Activated naive CD4-positive, alpha-beta T cell treated with anti-CD3 and anti-CD28 coated beads for 36 hours (primary cell): ENCODE data around the gene GGTA1. TPM values are rescaled to one million over a fixed set of nuclear protein-coding genes. Genes with fewer than 3 reads are reported as not detected.

ENCODE experiments used
- CTCF ChIA-PET: fragments of 350-600 bp; sonication (Branson Sonifier 250); formaldehyde crosslinking; loops from one replicate; lab custom pipeline; 2021; ENCODE audit warnings: antibody characterized with exemption; lab: Charles Lee
- DNase-seq: peaks from one replicate; pipeline ENCODE4 v3.0.0-alpha.2; 2020
- H3K27ac Mint-ChIP-seq: one replicate; pipeline ENCODE4 v1.8.0; 2021; ENCODE audit warnings: mild to moderate bottlenecking, mixed read lengths
- H3K27me3 Mint-ChIP-seq: one replicate; pipeline ENCODE4 v1.8.0; 2021; ENCODE audit warnings: low read depth, mixed read lengths
- H3K36me3 Mint-ChIP-seq: one replicate; pipeline ENCODE4 v1.8.0; 2021; ENCODE audit warnings: low read depth, mixed read lengths
- H3K4me1 Mint-ChIP-seq: one replicate; pipeline ENCODE4 v1.8.0; 2021; ENCODE audit warnings: low read depth, mixed read lengths
- H3K4me3 Mint-ChIP-seq: one replicate; pipeline ENCODE4 v1.8.0; 2021; ENCODE audit warnings: mild to moderate bottlenecking, moderate library complexity, mixed read lengths
- H3K9me3 Mint-ChIP-seq: one replicate; pipeline ENCODE4 v1.8.0; 2021; ENCODE audit warnings: mixed read lengths
- intact Hi-C: fragments of 100-400 bp; cut with micrococcal nuclease; formaldehyde crosslinking; loops from one replicate; pipeline ENCODE4 v1.15.1; 2023
- total RNA-seq, 2 experiments: library from RNA; stranded (reverse); gene quantifications; one replicate each; pipeline ENCODE4 v1.2.3, GENCODE V29; 2021

The GGTA1 gene
- total RNA-seq = not detected

DNA sequence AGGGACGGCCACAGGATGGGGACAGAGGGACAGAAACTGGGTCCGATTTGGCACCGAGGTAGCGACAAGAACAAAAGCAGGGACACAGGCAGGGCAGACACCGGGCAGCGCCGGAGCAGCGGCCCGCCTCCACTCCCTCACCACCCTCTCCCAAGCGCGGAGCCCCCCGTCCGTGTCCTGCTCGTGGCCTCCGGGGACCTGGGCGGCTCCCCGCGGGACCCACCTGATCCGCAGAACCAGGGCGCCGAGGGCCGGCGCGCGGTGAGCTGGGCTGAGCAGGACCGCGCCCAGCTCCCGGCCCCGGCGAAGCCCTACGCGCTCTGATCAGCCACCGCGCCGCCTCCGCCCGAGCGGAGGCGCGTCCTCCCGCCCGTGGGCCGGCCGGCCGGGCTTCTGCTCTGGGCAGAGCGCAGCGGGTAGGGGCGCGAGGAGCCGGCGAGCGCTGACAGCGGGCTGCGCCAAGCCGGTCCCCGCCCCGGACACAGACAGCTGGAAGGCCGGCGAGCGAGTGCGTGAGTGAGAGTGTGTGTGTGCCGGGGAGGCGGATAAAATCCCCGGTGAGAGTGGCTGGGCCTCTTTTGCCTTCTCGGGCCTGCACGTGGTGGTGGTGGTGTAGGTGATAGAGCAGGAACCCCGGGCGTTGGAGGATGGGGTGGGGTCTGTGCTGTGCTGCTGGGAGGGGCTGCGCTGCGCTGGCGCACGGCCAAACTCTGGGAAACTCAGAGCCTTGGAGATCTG lies at the start of gene GGTA1:
Gene GGTA1, minus strand, starts transcription at position 418 of the 738 bp plus-strand sequence. CDS start 31,922 bp downstream, outside the sequence.
- no peaks in the 10 kb centered on the region for H3K36me3 Mint-ChIP-seq
- H3K27me3 Mint-ChIP-seq = peaks cover 51% of the 10 kb centered on the region
- DNase-seq = peak; percentile 22
- CTCF ChIA-PET = interaction anchor here (0.7 to 2.0 kb wide), 2 partner anchors 104 to 180 kb away, joined by 3 to 8 read pairs; no protein-coding TSS in a partner anchor
- H3K4me1 Mint-ChIP-seq = peaks cover 19% of the 10 kb centered on the region
- H3K27ac Mint-ChIP-seq = no peak within 1 kb of the TSS
- intact Hi-C loops = loop anchor here (10.0 kb wide), 2 partner anchors 55 to 175 kb away; no protein-coding TSS in a partner anchor
- H3K4me3 Mint-ChIP-seq = peak within 1 kb of the TSS; percentile 60
- peaks cover 4% of the 10 kb centered on the region for H3K9me3 Mint-ChIP-seq

DNA sequence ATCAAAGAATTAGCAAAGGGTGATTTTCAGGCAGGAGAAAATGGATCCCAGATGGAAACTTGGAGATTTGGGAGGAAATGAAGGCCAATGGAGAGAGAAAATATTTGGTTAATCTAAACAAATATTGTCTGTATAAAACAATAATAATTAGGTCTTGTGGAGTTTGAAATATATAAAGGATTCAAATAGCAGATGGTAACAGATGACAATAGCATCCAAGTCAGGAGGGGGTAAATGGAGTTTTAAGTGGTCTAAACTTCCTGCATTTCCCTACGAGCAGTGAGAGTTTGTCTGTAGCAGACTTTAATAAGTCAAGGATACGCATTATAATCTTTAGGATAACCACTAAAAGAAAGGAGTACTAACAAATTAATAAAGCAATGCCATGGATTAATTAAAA lies 49.0 kb upstream of the GGTA1 start:
- peaks cover 33% of the 10 kb centered on the region for H3K27me3 Mint-ChIP-seq
- no peaks in the 10 kb centered on the region for H3K9me3 Mint-ChIP-seq
- H3K4me1 Mint-ChIP-seq = peaks cover 2% of the 10 kb centered on the region
- DNase-seq = no peak
- H3K27ac Mint-ChIP-seq = no peak overlapping the region
- CTCF ChIA-PET = interaction anchor here (0.6 kb wide), 1 partner anchor 465 kb away, joined by 3 read pairs; no protein-coding TSS in a partner anchor
- intact Hi-C loops = loop anchor here (10.0 kb wide), 1 partner anchor 576 kb away; no protein-coding TSS in a partner anchor
- H3K36me3 Mint-ChIP-seq = no peaks in the 10 kb centered on the region
- no peak overlapping the region for H3K4me3 Mint-ChIP-seq

DNA sequence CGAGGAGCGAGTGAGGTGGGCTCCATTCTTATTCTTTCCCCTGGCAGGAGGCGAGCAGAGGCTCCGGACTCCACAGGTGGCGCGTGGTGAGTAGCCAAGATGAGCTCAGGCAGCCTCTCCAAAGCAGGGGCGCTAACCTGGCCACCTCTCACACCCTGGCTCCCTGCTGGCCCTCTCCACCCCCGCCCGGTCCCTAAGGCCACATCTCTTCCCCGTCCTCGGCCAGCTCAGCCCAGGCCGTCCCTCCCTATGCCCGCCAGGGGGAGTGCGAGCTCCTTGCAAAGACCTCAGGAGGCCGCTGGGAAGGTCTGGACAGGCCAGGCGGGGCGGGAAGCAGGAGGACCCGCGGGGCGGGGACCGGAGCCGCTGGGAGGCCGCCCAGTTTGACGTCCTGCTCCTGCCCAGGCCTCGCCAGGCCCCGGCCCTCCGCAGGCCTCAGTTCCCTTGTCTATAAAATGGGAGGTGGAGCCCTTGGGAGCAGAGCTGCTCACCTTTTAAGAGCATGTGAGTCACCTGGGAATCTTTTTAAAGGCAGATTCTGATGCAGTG lies 46.3 kb upstream of the GGTA1 start:
- Mint-ChIP-seq H3K27me3 (peaks cover 27% of the 10 kb centered on the region), H3K36me3 (no peaks in the 10 kb centered on the region), H3K27ac (no peak overlapping the region), H3K4me3 (no peak overlapping the region), H3K4me1 (peaks cover under 1% of the 10 kb centered on the region), H3K9me3 (no peaks in the 10 kb centered on the region)
- CTCF ChIA-PET = interaction anchor here (0.6 to 2.4 kb wide), 14 partner anchors 9 to 150 kb away, joined by 3 to 20 read pairs (median 3); no protein-coding TSS in a partner anchor
- peak; percentile 80 for DNase-seq
- intact Hi-C loops = loop anchor here (1.0 to 10.0 kb wide), 3 partner anchors 141 to 579 kb away; no protein-coding TSS in a partner anchor

DNA sequence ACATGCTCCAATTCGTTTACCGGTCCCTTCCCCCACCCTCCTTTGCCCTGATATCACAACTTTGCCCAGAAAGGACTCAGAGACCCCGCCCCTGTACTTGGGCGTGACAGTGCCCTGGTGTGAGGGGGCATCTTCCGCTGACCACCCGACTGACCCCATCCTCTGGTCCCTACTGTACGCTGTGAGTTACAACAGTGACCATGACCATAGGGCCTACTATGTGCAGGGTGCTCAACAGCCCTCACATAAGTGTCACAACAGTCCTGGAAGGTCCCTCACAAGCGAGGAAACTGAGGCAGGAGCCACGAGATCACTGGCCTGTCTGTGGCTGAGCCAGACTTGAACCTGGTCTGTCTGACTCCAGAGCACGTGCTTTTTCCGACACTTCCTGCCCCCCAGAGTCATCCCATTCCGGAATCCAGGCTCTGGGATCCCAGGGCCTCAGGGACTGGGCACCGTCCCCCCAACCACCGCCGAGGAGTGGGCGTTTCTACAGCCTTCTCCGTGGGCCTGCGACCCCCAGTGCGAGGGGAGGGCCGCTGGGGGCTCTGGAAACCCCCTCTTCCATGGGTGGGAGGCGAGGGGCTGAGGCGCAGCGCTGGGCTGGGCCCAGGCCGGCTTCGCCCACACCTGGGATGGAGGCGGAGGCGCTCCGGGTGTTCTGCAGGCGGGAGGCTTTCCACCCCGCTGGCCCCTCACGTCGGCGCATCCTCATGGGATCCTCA lies 45.7 kb upstream of the GGTA1 start:
- H3K4me3 Mint-ChIP-seq = no peak overlapping the region
- DNase-seq = no peak
- intact Hi-C loops = loop anchor here (10.0 kb wide), 1 partner anchor 579 kb away; no protein-coding TSS in a partner anchor
- peaks cover 24% of the 10 kb centered on the region for H3K27me3 Mint-ChIP-seq
- no peaks in the 10 kb centered on the region for H3K4me1 Mint-ChIP-seq
- H3K27ac Mint-ChIP-seq = no peak overlapping the region
- H3K9me3 Mint-ChIP-seq = no peaks in the 10 kb centered on the region
- CTCF ChIA-PET = interaction anchor here (0.6 to 2.4 kb wide), 13 partner anchors 9 to 151 kb away, joined by 3 to 20 read pairs (median 3); no protein-coding TSS in a partner anchor
- H3K36me3 Mint-ChIP-seq = no peaks in the 10 kb centered on the region

GRCh38 chr9:121542025-121542424 lies 42.4 kb upstream of the GGTA1 start:
- Mint-ChIP-seq H3K9me3 (no peaks in the 10 kb centered on the region), H3K27ac (no peak overlapping the region), H3K36me3 (no peaks in the 10 kb centered on the region), H3K4me3 (no peak overlapping the region), H3K27me3 (peaks cover 12% of the 10 kb centered on the region), H3K4me1 (no peaks in the 10 kb centered on the region)
- CTCF ChIA-PET = no interaction called here
- no peak for DNase-seq
- intact Hi-C loops = loop anchor here (10.0 kb wide), 1 partner anchor 583 kb away; no protein-coding TSS in a partner anchor

- H3K27me3 Mint-ChIP-seq = peaks cover 6% of the 10 kb centered on the region
- no peak for DNase-seq
- no peak overlapping the region for H3K27ac Mint-ChIP-seq
- no peaks in the 10 kb centered on the region for H3K36me3 Mint-ChIP-seq
- H3K4me1 Mint-ChIP-seq = no peaks in the 10 kb centered on the region
- no peak overlapping the region for H3K4me3 Mint-ChIP-seq
- no peaks in the 10 kb centered on the region for H3K9me3 Mint-ChIP-seq
- intact Hi-C loops = loop anchor here (10.0 kb wide), 1 partner anchor 584 kb away; no protein-coding TSS in a partner anchor
- CTCF ChIA-PET = no interaction called here
Observed at GRCh38 chr9:121541256-121541655, 41.6 kb upstream of the GGTA1 start.

DNA sequence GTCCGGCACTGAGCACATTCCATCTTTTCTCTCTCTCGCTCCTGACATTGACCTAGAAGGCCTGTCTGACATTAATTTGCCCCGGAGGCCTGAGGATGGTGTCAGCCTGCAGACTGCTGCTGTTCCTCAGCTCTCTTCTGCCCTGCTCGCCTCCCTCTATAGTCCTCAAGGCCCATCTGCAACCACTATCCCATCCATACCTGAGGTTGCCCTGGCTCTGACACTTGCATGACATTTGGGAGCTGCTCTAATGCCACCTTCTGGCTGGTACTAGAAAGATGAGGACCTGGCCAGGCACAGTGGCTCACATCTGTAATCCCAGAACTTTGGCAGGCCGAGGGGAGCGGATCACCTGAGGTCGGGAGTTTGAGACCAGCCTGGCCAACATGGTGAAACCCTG lies 38.6 kb upstream of the GGTA1 start:
- Mint-ChIP-seq H3K4me3 (no peak overlapping the region), H3K27me3 (peaks cover 2% of the 10 kb centered on the region), H3K9me3 (no peaks in the 10 kb centered on the region), H3K4me1 (no peaks in the 10 kb centered on the region), H3K27ac (no peak overlapping the region), H3K36me3 (no peaks in the 10 kb centered on the region)
- no peak for DNase-seq
- intact Hi-C loops = no loop called here
- CTCF ChIA-PET = interaction anchor here (1.0 kb wide), 1 partner anchor 92 kb away, joined by 3 read pairs; no protein-coding TSS in a partner anchor

DNA sequence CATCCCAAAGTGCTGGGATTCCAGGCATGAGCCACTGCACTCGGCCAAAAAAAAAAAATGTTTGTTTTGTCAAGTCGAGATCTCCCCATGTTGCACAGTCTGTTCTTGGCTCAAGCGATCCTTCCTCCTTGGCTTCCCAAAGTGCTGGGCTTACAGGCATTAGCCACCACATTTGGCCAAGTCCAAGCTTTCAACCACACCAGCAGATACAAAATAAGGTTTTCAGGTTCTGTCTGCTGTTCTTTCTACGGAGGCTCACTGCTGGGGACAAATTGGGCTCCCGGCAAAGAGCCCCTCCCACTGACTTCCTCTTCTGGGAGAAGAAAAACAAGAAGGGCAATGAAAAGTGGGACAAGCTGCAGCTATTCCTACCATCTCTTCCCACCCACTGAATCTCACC lies 37.6 kb upstream of the GGTA1 start:
- no peaks in the 10 kb centered on the region for H3K9me3 Mint-ChIP-seq
- no peak overlapping the region for H3K27ac Mint-ChIP-seq
- no peaks in the 10 kb centered on the region for H3K36me3 Mint-ChIP-seq
- no peak for DNase-seq
- H3K4me1 Mint-ChIP-seq = no peaks in the 10 kb centered on the region
- intact Hi-C loops = no loop called here
- peaks cover 2% of the 10 kb centered on the region for H3K27me3 Mint-ChIP-seq
- no peak overlapping the region for H3K4me3 Mint-ChIP-seq
- CTCF ChIA-PET = interaction anchor here (0.6 to 2.2 kb wide), 2 partner anchors 9 to 452 kb away, joined by 3 to 4 read pairs; no protein-coding TSS in a partner anchor

DNA sequence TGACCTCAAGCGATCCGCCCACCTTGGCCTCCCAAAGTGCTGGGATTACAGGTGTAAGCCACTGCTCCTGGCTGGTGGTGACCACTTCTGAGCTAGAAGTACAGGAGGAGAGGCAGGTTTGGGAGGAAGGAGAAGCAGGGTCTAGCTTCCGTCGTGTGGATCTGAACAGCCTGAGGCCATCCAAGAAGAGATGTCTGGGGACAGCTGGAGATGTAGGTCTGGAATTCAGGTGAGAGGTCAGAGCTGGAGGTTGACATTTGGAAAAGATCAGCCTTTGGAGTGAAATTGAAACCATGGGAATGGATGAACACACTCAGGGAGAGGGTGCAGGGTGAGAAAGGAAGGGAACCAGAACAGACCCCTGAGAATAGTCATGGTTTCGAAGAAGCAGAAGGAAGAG lies 33.2 kb upstream of the GGTA1 start:
- peaks cover 5% of the 10 kb centered on the region for H3K27me3 Mint-ChIP-seq
- no peak overlapping the region for H3K27ac Mint-ChIP-seq
- intact Hi-C loops = no loop called here
- CTCF ChIA-PET = no interaction called here
- H3K9me3 Mint-ChIP-seq = no peaks in the 10 kb centered on the region
- DNase-seq = no peak
- no peaks in the 10 kb centered on the region for H3K36me3 Mint-ChIP-seq
- H3K4me1 Mint-ChIP-seq = no peaks in the 10 kb centered on the region
- no peak overlapping the region for H3K4me3 Mint-ChIP-seq

DNA sequence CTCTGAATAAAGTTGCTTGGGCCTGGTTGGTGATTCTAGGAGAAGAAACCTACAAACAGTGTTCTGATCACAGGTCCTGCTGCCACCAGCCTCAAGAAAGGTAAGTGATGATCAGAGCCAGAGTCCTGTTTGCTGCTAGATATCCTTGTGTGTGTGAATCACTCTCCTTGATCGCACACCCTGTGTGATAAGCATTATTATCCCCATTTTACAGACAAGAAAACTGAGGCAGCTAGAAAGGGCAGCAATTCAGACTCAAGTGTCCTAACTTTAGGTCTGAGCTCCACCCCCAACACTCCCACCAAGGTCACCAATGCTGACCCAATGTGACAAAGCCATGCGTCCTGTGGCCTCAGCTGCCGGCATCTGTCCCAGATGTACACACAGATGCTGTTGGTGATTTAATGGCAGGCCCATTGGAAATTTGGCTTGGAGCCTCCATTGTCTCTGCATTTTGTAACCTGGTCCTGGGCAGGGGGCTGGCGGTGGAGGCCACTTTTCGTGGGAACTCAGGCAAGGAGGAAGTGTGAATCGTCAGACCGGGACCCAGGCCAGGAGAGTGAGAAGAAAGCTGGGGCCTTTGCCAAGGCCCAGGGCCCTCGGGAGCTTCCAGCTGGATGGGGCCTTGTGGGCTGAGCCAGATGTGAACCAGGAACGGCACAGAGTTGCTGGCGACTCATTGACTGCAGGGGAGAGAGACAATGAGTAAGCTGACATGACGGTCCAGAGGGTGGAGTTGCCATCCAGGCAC lies 29.8 kb upstream of the GGTA1 start:
- CTCF ChIA-PET = interaction anchor here (0.6 kb wide), 1 partner anchor 545 kb away, joined by 3 read pairs; no protein-coding TSS in a partner anchor
- H3K27ac Mint-ChIP-seq = no peak overlapping the region
- H3K27me3 Mint-ChIP-seq = peaks cover 5% of the 10 kb centered on the region
- intact Hi-C loops = no loop called here
- H3K36me3 Mint-ChIP-seq = no peaks in the 10 kb centered on the region
- H3K9me3 Mint-ChIP-seq = no peaks in the 10 kb centered on the region
- no peaks in the 10 kb centered on the region for H3K4me1 Mint-ChIP-seq
- H3K4me3 Mint-ChIP-seq = no peak overlapping the region
- no peak for DNase-seq

DNA sequence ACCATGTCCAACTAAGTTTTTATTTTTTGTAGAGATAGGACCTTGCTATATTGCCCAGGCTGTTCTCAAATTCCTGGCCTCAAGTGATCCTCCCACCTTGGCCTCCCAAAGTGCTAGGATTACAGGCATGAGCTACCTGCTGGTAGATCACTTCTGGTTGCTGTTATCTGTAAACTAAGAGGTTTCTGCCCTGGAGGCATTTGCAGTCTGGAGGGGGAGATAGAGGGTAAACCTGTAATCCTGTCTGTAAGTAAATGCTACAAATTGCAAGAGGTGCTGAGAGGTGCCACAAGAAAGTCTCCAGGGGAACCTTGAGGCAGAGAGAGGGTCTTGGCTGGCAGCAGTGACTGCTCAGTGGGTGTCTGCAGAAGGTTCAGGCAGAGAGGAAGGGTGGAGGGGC lies 29.0 kb upstream of the GGTA1 start:
- DNase-seq = no peak
- H3K36me3 Mint-ChIP-seq = no peaks in the 10 kb centered on the region
- peaks cover 5% of the 10 kb centered on the region for H3K27me3 Mint-ChIP-seq
- H3K4me1 Mint-ChIP-seq = no peaks in the 10 kb centered on the region
- H3K27ac Mint-ChIP-seq = no peak overlapping the region
- H3K4me3 Mint-ChIP-seq = no peak overlapping the region
- no peaks in the 10 kb centered on the region for H3K9me3 Mint-ChIP-seq
- CTCF ChIA-PET = no interaction called here
- intact Hi-C loops = no loop called here
